ENCODE measurements around the gene TMEM72. TPM values are rescaled to one million over a fixed set of nuclear protein-coding genes. Genes with fewer than 3 reads are reported as not detected.

The TMEM72 gene
- total RNA-seq, 1 experiment from 2014 or later: not detected

GRCh38 chr10:44966816-44967509 lies 55.8 kb downstream of the TMEM72 start:
- no peak for DNase-seq (ENCODE audit: low spot score)

DNA sequence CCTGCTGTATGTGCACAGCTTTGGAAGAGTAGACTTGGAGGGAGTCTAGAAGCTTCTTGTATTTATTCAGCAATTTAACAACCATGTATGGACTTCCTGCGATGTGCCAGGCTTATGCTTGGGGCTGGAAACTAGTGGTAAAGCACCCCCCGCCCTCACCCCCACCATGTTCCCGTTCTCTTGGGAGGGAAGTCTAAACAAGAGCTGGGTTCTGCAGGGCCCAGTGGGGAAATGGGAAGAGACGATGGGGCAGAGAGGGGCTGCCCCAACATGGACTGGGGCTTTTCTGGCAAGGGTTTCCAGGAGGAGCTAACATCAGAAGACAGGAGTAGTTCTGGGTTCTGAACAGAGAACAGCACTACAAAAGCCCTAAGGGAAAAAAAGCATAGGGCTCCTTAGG lies 56.5 kb downstream of the TMEM72 start:
- DNase-seq (ENCODE audit: low spot score): no peak

DNA sequence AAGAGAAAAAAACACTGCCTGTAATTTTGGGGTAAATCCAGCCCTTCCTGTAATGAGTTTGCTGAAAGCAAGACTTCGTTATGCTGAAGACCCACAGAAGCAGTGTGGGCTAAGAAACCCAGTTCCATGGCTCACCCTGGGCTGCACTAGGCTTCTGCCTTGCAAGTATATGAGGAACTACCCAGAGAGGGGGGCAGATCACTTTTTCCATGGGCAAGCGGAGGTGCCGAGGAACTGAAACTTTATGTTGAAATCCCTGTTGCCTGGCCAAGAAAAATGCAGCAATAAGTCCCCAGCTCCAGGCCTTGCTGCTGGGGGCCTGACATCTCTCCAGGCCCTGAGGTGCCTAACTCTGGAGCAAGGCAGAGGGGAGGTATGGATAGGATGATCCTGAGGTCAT lies 57.0 kb downstream of the TMEM72 start:
- no peak for DNase-seq (ENCODE audit: low spot score)

DNA sequence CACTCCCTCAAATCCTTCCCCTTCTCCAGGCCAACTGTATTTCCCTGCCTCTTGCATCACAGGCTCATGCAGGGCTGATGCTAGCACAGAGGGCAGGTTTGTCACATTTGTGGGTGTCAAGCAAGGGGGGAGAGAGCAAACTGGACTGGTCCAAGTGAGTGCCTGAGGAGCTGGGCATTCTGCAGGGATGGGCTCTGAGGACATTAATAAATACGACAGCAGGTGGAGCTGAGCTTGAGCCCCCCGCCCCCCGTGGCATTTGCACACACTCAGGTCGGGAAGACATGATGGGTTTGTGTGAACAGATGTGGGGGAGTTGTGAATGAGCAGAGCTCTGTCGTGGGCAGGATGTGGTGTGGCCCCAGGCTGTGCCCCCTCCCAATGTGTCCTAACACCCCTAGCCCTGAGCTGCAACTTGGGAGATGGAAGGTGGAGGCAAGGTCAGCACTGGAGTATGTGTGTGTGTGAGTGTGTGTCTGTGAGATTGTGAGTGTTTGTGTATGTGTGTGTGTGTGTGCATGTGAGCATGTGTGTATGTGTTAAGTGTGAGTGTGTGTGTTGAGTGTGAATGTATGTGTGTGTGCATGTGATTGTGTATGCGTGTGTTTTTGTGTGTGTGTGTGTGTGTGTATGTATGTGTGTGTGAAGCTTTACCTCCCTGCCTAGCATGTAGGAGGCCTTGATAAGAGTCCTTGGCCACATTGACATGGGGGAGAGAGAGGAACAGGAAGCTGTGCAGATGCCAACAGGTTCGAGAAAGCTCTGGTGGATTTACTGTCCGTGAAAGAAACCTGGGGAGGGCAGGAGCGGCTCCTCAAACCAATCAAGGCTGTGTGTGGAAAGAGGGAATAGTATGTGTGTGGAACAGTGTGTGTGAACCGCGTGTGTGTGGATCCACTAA lies 57.6 kb downstream of the TMEM72 start:
- no peak for DNase-seq (ENCODE audit: low spot score)

DNA sequence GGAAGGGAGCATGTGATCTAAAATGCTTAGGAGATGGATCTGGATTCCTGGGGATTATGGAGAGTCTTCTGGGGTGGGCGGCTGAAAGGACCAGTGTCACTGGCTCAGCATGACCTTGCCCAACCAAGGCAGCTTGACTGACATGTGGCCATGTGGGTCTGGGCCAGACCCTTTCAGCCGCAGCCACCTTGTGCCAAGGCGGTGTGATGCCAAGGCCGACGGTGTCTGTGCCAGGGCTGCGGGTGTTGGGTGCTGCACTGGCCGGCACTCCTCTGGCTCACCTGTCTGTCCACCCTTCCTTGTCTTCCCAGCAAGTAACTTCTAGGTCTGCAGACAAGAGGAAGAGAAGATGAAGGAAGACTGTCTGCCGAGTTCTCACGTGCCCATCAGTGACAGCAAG lies 58.7 kb downstream of the TMEM72 start:
- no peak for DNase-seq (ENCODE audit: low spot score)

DNA sequence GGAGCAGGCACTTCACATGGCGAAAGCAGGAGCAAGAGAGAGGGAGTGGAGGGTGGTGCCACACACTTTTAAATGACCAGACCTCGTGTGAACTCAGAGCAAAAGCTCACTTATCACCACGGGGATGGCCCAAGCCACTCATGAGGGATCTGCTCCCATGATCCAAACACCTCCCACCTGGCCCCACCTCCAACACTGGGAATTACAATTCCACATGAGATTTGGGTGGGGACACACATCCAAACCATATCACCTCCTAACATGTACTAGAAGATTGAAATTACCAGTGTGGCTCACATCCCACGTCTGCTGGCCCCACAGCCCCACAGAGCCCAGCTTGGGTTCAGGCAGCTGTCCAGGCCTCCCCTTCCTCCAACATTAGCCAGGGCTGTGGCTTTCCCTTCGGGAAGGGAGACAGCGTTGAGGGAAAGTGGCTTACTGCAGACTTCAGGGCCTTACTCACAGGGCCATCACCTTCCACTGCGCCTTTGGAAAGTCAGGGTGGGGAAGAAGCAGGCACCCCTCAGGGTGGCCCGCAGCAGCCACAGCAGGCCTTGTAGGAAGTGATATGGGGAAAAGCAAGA lies 59.8 kb downstream of the TMEM72 start:
- no peak for DNase-seq (ENCODE audit: low spot score)

- DNase-seq (ENCODE audit: low spot score): no peak
These were observed 60.3 kb downstream of the TMEM72 start for GRCh38 chr10:44971434-44971833.

GRCh38 chr10:44971935-44972757 lies 61.0 kb downstream of the TMEM72 start:
- no peak for DNase-seq (ENCODE audit: low spot score)

DNA sequence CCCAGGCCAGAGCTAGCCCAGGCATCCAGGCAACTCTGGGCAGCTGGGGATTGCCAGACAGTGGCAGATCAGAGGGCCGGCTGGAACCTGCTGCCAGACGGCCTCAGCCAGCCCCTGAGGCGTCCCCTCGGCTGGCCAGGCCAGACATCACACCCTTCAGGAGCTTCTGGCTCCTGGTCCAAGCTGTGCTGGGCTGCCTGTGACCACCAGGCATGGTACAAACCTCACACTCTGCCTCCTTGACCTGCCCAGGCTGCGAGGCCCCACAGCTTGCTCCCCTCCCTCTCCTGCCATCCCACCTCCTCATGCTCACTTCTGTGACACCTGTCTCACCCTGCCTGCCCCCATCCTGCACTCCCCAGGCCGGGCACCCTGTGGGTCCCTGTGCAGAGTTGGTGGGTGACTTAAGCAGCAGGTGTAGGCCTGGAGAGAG lies 61.8 kb downstream of the TMEM72 start:
- DNase-seq (ENCODE audit: low spot score): no peak

- DNase-seq (ENCODE audit: low spot score): no peak
These were observed 62.4 kb downstream of the TMEM72 start for GRCh38 chr10:44973323-44974081.

- no peak for DNase-seq (ENCODE audit: low spot score)
These were observed 63.0 kb downstream of the TMEM72 start for GRCh38 chr10:44974082-44974627.

GRCh38 chr10:44974628-44975430 lies 63.7 kb downstream of the TMEM72 start:
- peak; percentile 59 for DNase-seq (ENCODE audit: low spot score)

- DNase-seq (ENCODE audit: low spot score): peak; percentile 88
These were observed 64.5 kb downstream of the TMEM72 start for GRCh38 chr10:44975431-44976331.

GRCh38 chr10:44976352-44977198 lies 65.4 kb downstream of the TMEM72 start:
- no peak for DNase-seq (ENCODE audit: low spot score)

DNA sequence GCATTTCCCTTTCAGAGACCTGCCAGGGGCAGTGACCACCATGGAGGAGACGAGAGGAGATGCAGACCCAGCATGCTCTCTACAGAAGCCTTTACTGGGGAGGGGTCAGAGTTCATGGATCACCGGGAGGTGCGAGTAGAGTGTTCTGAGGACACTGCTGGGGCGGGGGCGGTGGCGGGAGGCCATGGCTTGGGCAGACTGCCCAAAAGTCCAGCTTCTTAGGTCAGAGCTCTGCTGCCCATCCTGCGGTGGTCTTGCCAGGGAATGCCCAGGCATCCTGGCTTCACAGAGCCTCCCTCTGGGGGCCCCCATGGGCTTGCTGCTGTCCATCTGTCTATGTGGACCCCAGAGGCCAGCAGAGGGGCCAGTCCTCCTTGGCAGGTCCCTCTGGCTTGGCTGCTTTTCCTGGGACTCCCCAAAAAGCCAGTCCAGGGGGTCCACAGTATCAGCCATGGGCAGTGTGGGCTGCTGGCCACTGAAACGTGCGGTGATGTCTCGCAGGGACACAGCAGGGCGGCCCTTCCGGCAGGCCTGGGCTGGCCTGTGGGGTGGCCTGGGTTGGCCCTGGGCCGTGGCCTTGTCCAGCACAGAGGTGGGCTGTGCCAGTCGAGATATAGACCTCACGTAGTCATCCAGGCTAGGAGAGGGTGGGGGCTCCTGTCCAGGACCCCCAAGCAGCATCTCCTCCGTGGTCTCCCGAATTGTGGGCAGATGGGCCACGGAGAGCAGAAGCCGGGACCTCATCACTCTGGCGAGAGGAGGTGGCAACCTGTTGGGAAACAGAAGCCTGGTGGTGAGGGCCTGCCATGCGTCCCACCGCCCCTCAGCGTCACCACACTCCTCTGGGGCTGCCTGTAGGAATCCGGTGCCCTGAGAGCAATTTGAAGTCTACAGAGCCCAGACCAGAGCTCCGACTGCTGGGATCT lies 66.4 kb downstream of the TMEM72 start:
- DNase-seq (ENCODE audit: low spot score): no peak

DNA sequence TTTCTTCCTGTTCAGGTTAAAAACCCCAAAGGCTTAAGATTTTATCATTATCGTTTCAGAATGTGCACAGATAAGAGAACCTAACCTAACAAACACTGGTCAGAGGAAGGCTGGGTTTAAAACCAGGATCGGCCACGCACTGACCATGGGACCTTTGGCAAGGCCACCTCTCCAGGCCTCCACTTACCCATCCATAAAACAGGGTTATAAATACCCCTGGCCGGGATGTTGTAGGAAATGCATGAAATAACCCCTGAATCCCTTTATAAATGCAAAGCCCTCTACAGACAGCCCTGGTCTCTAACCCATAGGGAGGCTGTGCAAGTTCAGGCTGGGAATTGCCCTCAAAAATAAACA lies 67.1 kb downstream of the TMEM72 start:
- DNase-seq (ENCODE audit: low spot score): no peak

Data from H4 (cell line).